HEK293 (cell line): Measurements from ENCODE around the gene ORC2.

Experiments used
- CTCF ChIA-PET: fragments of 350-600 bp; formaldehyde crosslinking; extraction: SDS; loops from one replicate; lab custom pipeline; 2021; ENCODE audit warnings: antibody characterized with exemption; lab: Yijun Ruan, JAX
- POLR2A ChIA-PET: fragments of 300-600 bp; formaldehyde crosslinking; extraction: SDS; loops from one replicate; lab custom pipeline; 2020; ENCODE audit warnings: antibody characterized with exemption, inconsistent platforms; lab: Yijun Ruan, JAX
- H3K27ac ChIP-seq: fragments of 200-500 bp; sonication (Bioruptor generic); 2 replicates; pipeline ENCODE4 v1.5.1; 2014; ENCODE audit warnings: low read depth, low read length, control low read depth, inconsistent platforms; ENCODE audit errors: extremely low read depth
- H3K36me3 ChIP-seq, 2 experiments: fragments of 200-500 bp in 1 of 2; sonication (Bioruptor generic) in 1 of 2; 1 replicate in 1 of 2; 2 replicates in 1 of 2; pipeline ENCODE4 v1.5.1; 2014 to 2017; ENCODE audit warnings: inconsistent platforms in 2 of 2, low read length in 2 of 2; ENCODE audit not compliant: control insufficient read depth in 2 of 2, insufficient read depth in 1 of 2
- H3K4me1 ChIP-seq: fragments of 200-500 bp; sonication (Bioruptor generic); 2 replicates; pipeline ENCODE4 v1.5.1; 2014; ENCODE audit warnings: mild to moderate bottlenecking, low read length, inconsistent platforms; ENCODE audit not compliant: control insufficient read depth, insufficient read depth
- H3K4me3 ChIP-seq: 2 replicates; pipeline ENCODE4 v1.5.1; 2011; ENCODE audit warnings: low read depth, mild to moderate bottlenecking, control low read depth, low read length, moderate library complexity
- H3K9me3 ChIP-seq: fragments of 200-500 bp; sonication (Bioruptor generic); 2 replicates; pipeline ENCODE4 v1.5.1; 2014; ENCODE audit warnings: low read depth, low read length, inconsistent platforms; ENCODE audit not compliant: control insufficient read depth, insufficient read depth
- KLF16 ChIP-seq: fragments of 450-650 bp; formaldehyde crosslinking; IDR thresholded peaks from 2 replicates; pipeline ENCODE4 v1.5.1; 2017; ENCODE audit warnings: missing biosample characterization, missing genetic modification characterization
- SP3 ChIP-seq: fragments of 450-650 bp; formaldehyde crosslinking; IDR thresholded peaks from 2 replicates; pipeline ENCODE4 v1.5.1; 2016; ENCODE audit warnings: missing biosample characterization, missing genetic modification characterization
- TCF7L2 ChIP-seq: IDR thresholded peaks from 2 replicates; pipeline ENCODE4 v1.6.1; 2011; ENCODE audit warnings: low read depth, mild to moderate bottlenecking, inconsistent platforms, low read length, moderate library complexity, borderline replicate concordance
- ZBTB44 ChIP-seq: fragments of 450-650 bp; IDR thresholded peaks from 2 replicates; pipeline ENCODE4 v1.5.1; 2018; ENCODE audit warnings: missing biosample characterization, mild to moderate bottlenecking, missing genetic modification characterization
- ZBTB48 ChIP-seq: fragments of 450-650 bp; formaldehyde crosslinking; IDR thresholded peaks from 2 replicates; pipeline ENCODE4 v1.5.1; 2016; ENCODE audit warnings: missing biosample characterization, missing genetic modification characterization
- ZBTB49 ChIP-seq: fragments of 450-650 bp; formaldehyde crosslinking; IDR thresholded peaks from 2 replicates; pipeline ENCODE4 v1.5.1; 2016; ENCODE audit warnings: missing biosample characterization, missing genetic modification characterization, low read depth
- ZFP41 ChIP-seq: fragments of 450-650 bp; formaldehyde crosslinking; IDR thresholded peaks from 2 replicates; pipeline ENCODE4 v1.5.1; 2016; ENCODE audit warnings: missing biosample characterization, missing genetic modification characterization, borderline replicate concordance
- ZNF280C ChIP-seq: fragments of 450-650 bp; formaldehyde crosslinking; IDR thresholded peaks from 2 replicates; pipeline ENCODE4 v1.5.1; 2016; ENCODE audit warnings: missing biosample characterization, missing genetic modification characterization
- ZNF335 ChIP-seq: fragments of 450-650 bp; formaldehyde crosslinking; conservative IDR thresholded peaks from 2 replicates; pipeline ENCODE4 v1.5.1; 2016; ENCODE audit warnings: missing biosample characterization, missing genetic modification characterization
- ZNF426 ChIP-seq: fragments of 450-650 bp; formaldehyde crosslinking; IDR thresholded peaks from 2 replicates; pipeline ENCODE4 v1.5.1; 2017; ENCODE audit warnings: missing biosample characterization, missing genetic modification characterization, mild to moderate bottlenecking, inconsistent platforms, moderate library complexity
- ZNF518A ChIP-seq: fragments of 450-650 bp; formaldehyde crosslinking; conservative IDR thresholded peaks from 2 replicates; pipeline ENCODE4 v1.5.1; 2016; ENCODE audit warnings: low read depth, missing biosample characterization, missing genetic modification characterization
- ZNF549 ChIP-seq: fragments of 450-650 bp; IDR thresholded peaks from 2 replicates; pipeline ENCODE4 v1.5.1; 2018; ENCODE audit warnings: missing biosample characterization, missing genetic modification characterization, mild to moderate bottlenecking, inconsistent platforms, moderate library complexity
- ZNF571 ChIP-seq: fragments of 450-650 bp; formaldehyde crosslinking; IDR thresholded peaks from 2 replicates; pipeline ENCODE4 v1.5.0; 2017; ENCODE audit warnings: missing biosample characterization, missing genetic modification characterization
- ZNF585B ChIP-seq: fragments of 450-650 bp; formaldehyde crosslinking; IDR thresholded peaks from 2 replicates; pipeline ENCODE4 v1.5.1; 2016; ENCODE audit warnings: missing biosample characterization, missing genetic modification characterization
- ZNF639 ChIP-seq: fragments of 450-650 bp; formaldehyde crosslinking; IDR thresholded peaks from 2 replicates; pipeline ENCODE4 v1.5.1; 2016; ENCODE audit warnings: missing biosample characterization, missing genetic modification characterization
- ZNF645 ChIP-seq: fragments of 450-650 bp; formaldehyde crosslinking; IDR thresholded peaks from 2 replicates; pipeline ENCODE4; 2016; ENCODE audit warnings: missing biosample characterization, missing genetic modification characterization
- ZNF654 ChIP-seq: fragments of 450-650 bp; formaldehyde crosslinking; IDR thresholded peaks from 2 replicates; pipeline ENCODE4 v1.5.1; 2016; ENCODE audit warnings: low read depth, missing biosample characterization, missing genetic modification characterization
- ZNF785 ChIP-seq: fragments of 450-650 bp; formaldehyde crosslinking; IDR thresholded peaks from 2 replicates; pipeline ENCODE4 v1.5.1; 2016; ENCODE audit warnings: missing biosample characterization, missing genetic modification characterization

ORC2 gene

GRCh38 chr2:201004370-201004769 is 40.9 kb upstream of the ORC2 start:
- ChIA-PET POLR2A (no interaction called here), CTCF (interaction anchor here (1.1 kb wide), 1 partner anchor 228 kb away, joined by 4 read pairs; no protein-coding TSS in a partner anchor)
- Histone ChIP-seq H3K9me3 (no peaks in the 10 kb centered on the region), H3K27ac (no peak overlapping the region), H3K4me1 (no peaks in the 10 kb centered on the region), H3K4me3 (no peak overlapping the region), H3K36me3 (peaks cover 3 to 41% of the 10 kb centered on the region in 2 experiments; a peak in 2 of 3 replicates)
- TF ChIP-seq ZFP41 (tag by site-specific recombination) (no peak), SP3 (tag by site-specific recombination) (no peak), ZNF639 (no peak), ZNF645 (tag by site-specific recombination) (no peak), ZBTB48 (tag by site-specific recombination) (no peak), ZNF518A (tag by site-specific recombination) (no peak), ZNF426 (tag by site-specific recombination) (no peak), ZNF280C (tag by site-specific recombination) (no peak), TCF7L2 (no peak), ZNF335 (no peak), ZBTB49 (no peak), KLF16 (tag by site-specific recombination) (no peak), ZNF549 (tag by site-specific recombination) (no peak), ZNF571 (no peak), ZNF585B (no peak), ZNF785 (tag by site-specific recombination) (no peak), ZNF654 (tag by site-specific recombination) (no peak), ZBTB44 (no peak)
